ENCODE data around the gene IL1B. TPM values are rescaled to one million over a fixed set of nuclear protein-coding genes. Genes with fewer than 3 reads are reported as not detected.

The IL1B gene
- total RNA-seq, 1 experiment from 2014 or later: 1.4 TPM

- POLR2A ChIA-PET (ENCODE audit: unreplicated experiment): no interaction called here
- Histone ChIP-seq H2AFZ (peak overlapping the region; percentile 26; the same call in 1 of the 2 replicates), H3K4me3 (peak overlapping the region; percentile 41), H4K20me1 (ENCODE audit: insufficient read depth) (no peaks in the 10 kb centered on the region), H3K9me2 (ENCODE audit: insufficient read depth) (no peaks in the 10 kb centered on the region), H3K9me3 (ENCODE audit: insufficient read depth, low read depth) (peaks cover 3% of the 10 kb centered on the region), H3K4me2 (peak overlapping the region; percentile 87), H3K79me2 (ENCODE audit: low read depth) (no peaks in the 10 kb centered on the region), H3K27ac (peak overlapping the region; percentile 93), H3K4me1 (replicated peaks; ENCODE audit: insufficient read depth) (peaks cover 47% of the 10 kb centered on the region), H3K27me3 (ENCODE audit: insufficient read depth, low read depth) (no peaks in the 10 kb centered on the region), H3F3A (ENCODE audit: insufficient read depth, low read depth) (peaks cover 21% of the 10 kb centered on the region), H3K36me3 (ENCODE audit: low read depth) (no peaks in the 10 kb centered on the region)
- intact Hi-C loops (cut with micrococcal nuclease; ENCODE audit: unreplicated experiment): loop anchor here (2.0 kb wide), 1 partner anchor 41 kb away; no protein-coding TSS in a partner anchor
- no peak for TF ChIP-seq EZH2 (IDR thresholded peaks at IDR 0.05; ENCODE audit: low read depth)
- TF ChIP-seq CTCF (conservative IDR thresholded peaks at IDR 0.05): no peak
- DNase-seq: no peak
- CTCF ChIA-PET: no interaction called here
- BruUV-seq (replicated peaks): TSS peak; percentile 64
Measured at GRCh38 chr2:112836163-112836560, 417 bp downstream of the IL1B start.

DNA sequence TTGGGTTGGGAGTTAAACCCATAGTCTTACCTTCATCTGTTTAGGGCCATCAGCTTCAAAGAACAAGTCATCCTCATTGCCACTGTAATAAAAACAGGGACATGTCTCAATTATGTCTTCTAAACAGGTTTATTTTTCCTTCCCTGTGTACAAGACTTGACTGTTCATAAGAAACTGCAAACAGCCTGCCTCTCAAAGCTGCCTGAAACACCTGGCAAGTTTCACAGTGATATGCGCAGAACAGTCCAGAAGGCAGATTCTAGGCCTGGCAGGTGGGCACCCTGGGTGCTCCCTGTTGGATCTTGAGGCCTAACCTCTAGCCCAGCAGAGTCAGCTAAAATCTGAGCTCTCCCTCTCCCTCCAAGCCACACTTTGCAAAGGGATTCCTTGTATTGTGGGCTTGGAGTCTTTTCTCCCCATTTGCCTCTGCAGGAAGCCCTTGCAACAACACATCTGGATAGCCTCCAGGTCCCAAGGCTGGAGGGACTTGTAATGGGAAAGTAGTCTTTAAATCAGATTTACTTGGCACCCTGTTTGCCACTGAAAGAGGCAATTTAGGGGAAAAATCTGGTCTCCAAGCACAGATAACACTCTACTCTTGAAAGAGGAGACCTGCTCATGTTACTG, 930 bp downstream of the IL1B start:
- POLR2A ChIA-PET (ENCODE audit: unreplicated experiment): interaction anchor here (0.5 kb wide), 1 partner anchor 21 kb away, joined by 6 read pairs; no protein-coding TSS in a partner anchor
- H3K27ac ChIP-seq: peak overlapping the region; percentile 93

DNA sequence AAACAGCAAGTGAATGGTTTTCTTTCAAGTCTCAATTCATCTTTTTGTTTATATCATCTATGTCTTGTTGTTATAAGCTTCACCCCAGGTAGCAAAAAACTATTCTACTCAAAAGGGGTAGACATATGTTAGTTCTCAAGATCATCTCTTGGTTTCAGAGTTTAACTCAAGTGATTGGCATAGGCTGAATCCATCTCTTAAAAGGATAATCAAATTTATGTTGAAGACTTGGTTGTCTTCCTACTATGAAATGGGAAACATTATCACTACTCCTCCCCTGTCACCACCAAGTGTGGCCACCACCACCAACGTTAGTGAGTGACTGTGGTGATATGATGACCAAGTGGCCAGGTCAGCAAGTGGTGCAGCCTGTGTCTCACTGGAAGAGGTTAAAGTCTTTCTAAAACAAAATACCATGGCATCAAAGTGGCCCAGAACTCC, 1.5 kb downstream of the IL1B start:
- Histone ChIP-seq H3K36me3 (ENCODE audit: low read depth) (no peaks in the 10 kb centered on the region), H3K4me3 (peak overlapping the region; percentile 20; the same call in 1 of the 2 replicates), H2AFZ (no peak overlapping the region), H3K4me2 (peak overlapping the region; percentile 87), H3K27ac (peak overlapping the region; percentile 62; the same call in 1 of the 2 replicates), H3F3A (ENCODE audit: insufficient read depth, low read depth) (peaks cover 21% of the 10 kb centered on the region), H3K79me2 (ENCODE audit: low read depth) (no peaks in the 10 kb centered on the region), H3K9me3 (ENCODE audit: insufficient read depth, low read depth) (peaks cover 3% of the 10 kb centered on the region), H4K20me1 (ENCODE audit: insufficient read depth) (no peaks in the 10 kb centered on the region), H3K9me2 (ENCODE audit: insufficient read depth) (no peaks in the 10 kb centered on the region), H3K27me3 (ENCODE audit: insufficient read depth, low read depth) (no peaks in the 10 kb centered on the region), H3K4me1 (replicated peaks; ENCODE audit: insufficient read depth) (peaks cover 47% of the 10 kb centered on the region)
- no peak for DNase-seq
- no peak for TF ChIP-seq EZH2 (IDR thresholded peaks at IDR 0.05; ENCODE audit: low read depth)
- TF ChIP-seq CTCF (conservative IDR thresholded peaks at IDR 0.05): no peak
- POLR2A ChIA-PET (ENCODE audit: unreplicated experiment): interaction anchor here (0.5 kb wide), 1 partner anchor 21 kb away, joined by 6 read pairs; no protein-coding TSS in a partner anchor
- intact Hi-C loops (cut with micrococcal nuclease; ENCODE audit: unreplicated experiment): loop anchor here (2.0 kb wide), 1 partner anchor 70 kb away; the partner anchor contains the start of gene CKAP2L
- no TSS peak for BruUV-seq (replicated peaks)
- CTCF ChIA-PET: no interaction called here

More for the DNA sequence above, 930 bp downstream of the IL1B start:
- CTCF ChIA-PET: no interaction called here
- no TSS peak for BruUV-seq (replicated peaks)
- DNase-seq: no peak
- peaks cover 21% of the 10 kb centered on the region for H3F3A ChIP-seq (ENCODE audit: insufficient read depth, low read depth)
- no peak overlapping the region for H2AFZ ChIP-seq
- H3K9me2 ChIP-seq (ENCODE audit: insufficient read depth): no peaks in the 10 kb centered on the region
- peaks cover 3% of the 10 kb centered on the region for H3K9me3 ChIP-seq (ENCODE audit: insufficient read depth, low read depth)
- peak overlapping the region; percentile 41; the same call in 1 of the 2 replicates for H3K4me3 ChIP-seq
- TF ChIP-seq CTCF (conservative IDR thresholded peaks at IDR 0.05): no peak
- no peak for TF ChIP-seq EZH2 (IDR thresholded peaks at IDR 0.05; ENCODE audit: low read depth)
- intact Hi-C loops (cut with micrococcal nuclease; ENCODE audit: unreplicated experiment): loop anchor here (2.0 kb wide), 2 partner anchors 41 to 71 kb away; partner anchors contain the start of gene CKAP2L
- no peaks in the 10 kb centered on the region for H3K79me2 ChIP-seq (ENCODE audit: low read depth)
- no peaks in the 10 kb centered on the region for H3K27me3 ChIP-seq (ENCODE audit: insufficient read depth, low read depth)
- no peaks in the 10 kb centered on the region for H4K20me1 ChIP-seq (ENCODE audit: insufficient read depth)
- peak overlapping the region; percentile 87 for H3K4me2 ChIP-seq
- peaks cover 47% of the 10 kb centered on the region for H3K4me1 ChIP-seq (replicated peaks; ENCODE audit: insufficient read depth)
- H3K36me3 ChIP-seq (ENCODE audit: low read depth): no peaks in the 10 kb centered on the region
